Right lobe of liver (tissue), 4 donors: ENCODE measurements around the gene AP2M1.

Experiments used
- POLR2A ChIP-seq: fragments of 450-650 bp; IDR thresholded peaks from one replicate; pipeline ENCODE4 v1.6.1; 2017; ENCODE audit warnings: antibody characterized with exemption, mild to moderate bottlenecking
- TF ChIP-seq, protein P1 (sequence below), 4 donors: fragments of 200-600 bp in 3 of 4; fragments of 450-650 bp in 1 of 4; IDR thresholded peaks; one replicate each; pipeline versions ENCODE4 v1.5.1 to v1.8.0; 2016 to 2022; ENCODE audit warnings: antibody characterized with exemption in 4 of 4, mild to moderate bottlenecking in 2 of 4
- donor health status: DM: no; HTN: no; CAD: no.
- donor health status: DM: no; HTN: no; CAD: no.
- donor health status: DM: no; HTN: yes; CAD: no.

- TF ChIP-seq, protein P1, sequence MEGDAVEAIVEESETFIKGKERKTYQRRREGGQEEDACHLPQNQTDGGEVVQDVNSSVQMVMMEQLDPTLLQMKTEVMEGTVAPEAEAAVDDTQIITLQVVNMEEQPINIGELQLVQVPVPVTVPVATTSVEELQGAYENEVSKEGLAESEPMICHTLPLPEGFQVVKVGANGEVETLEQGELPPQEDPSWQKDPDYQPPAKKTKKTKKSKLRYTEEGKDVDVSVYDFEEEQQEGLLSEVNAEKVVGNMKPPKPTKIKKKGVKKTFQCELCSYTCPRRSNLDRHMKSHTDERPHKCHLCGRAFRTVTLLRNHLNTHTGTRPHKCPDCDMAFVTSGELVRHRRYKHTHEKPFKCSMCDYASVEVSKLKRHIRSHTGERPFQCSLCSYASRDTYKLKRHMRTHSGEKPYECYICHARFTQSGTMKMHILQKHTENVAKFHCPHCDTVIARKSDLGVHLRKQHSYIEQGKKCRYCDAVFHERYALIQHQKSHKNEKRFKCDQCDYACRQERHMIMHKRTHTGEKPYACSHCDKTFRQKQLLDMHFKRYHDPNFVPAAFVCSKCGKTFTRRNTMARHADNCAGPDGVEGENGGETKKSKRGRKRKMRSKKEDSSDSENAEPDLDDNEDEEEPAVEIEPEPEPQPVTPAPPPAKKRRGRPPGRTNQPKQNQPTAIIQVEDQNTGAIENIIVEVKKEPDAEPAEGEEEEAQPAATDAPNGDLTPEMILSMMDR (IDR thresholded peaks at IDR 0.05), result no peak
- TF ChIP-seq POLR2A, result no peak
Observed at GRCh38 chr3:184181596-184181995, 6.9 kb downstream of the AP2M1 start.
